CD8-positive, alpha-beta memory T cell (primary cell): ENCODE measurements around the gene HNRNPH1. TPM values are rescaled to one million over a fixed set of nuclear protein-coding genes. Genes with fewer than 3 reads are reported as not detected.

Experiments used
- polyA plus RNA-seq: library from polyadenylated mRNA; unstranded; fragments of 300-500 nt; fragmentation: Illumina TruSeq; gene quantifications from one replicate; pipeline ENCODE4 v1.2.3, GENCODE V29; 2021
- total RNA-seq, 2 experiments: library from RNA; stranded (reverse); gene quantifications; one replicate each; pipeline ENCODE4 v1.2.3, GENCODE V29; 2021

The HNRNPH1 gene
- total and polyA plus RNA-seq, 3 experiments from 2014 or later, result 103 to 961 (median 929) TPM

Other genes starting within 250 kb of the HNRNPH1 start
- gene RUFY1, start 73.1 kb downstream of the HNRNPH1 start, total RNA-seq, result 10 to 100 TPM; 40.4 to 41.9 TPM
- gene RUFY1, start 73.1 kb downstream of the HNRNPH1 start, polyA plus RNA-seq, result 32.6 TPM
- gene CBY3, start 57.4 kb upstream of the HNRNPH1 start, total RNA-seq, result under 1 TPM; 0.57 to 0.91 TPM
- not detected for gene CBY3, start 57.4 kb upstream of the HNRNPH1 start, polyA plus RNA-seq
- 100 to 1,000 TPM; 694 to 710 TPM for gene CANX, start 75.3 kb upstream of the HNRNPH1 start, total RNA-seq
- gene CANX, start 75.3 kb upstream of the HNRNPH1 start, polyA plus RNA-seq, result 283 TPM
- 10 to 100 TPM; 30.4 to 30.9 TPM for gene MAML1, start 109.2 kb upstream of the HNRNPH1 start, total RNA-seq
- gene MAML1, start 109.2 kb upstream of the HNRNPH1 start, polyA plus RNA-seq, result 9.1 TPM
- gene LTC4S, start 170.3 kb upstream of the HNRNPH1 start, total RNA-seq, result 1 to 10 TPM in 1 of 2 experiments, under 1 TPM in 1; 0.57 to 1.0 TPM
- 4.0 TPM for gene LTC4S, start 170.3 kb upstream of the HNRNPH1 start, polyA plus RNA-seq
- 100 to 1,000 TPM in 1 of 2 experiments, 10 to 100 TPM in 1; 94.0 to 103 TPM for gene MGAT4B, start 183.2 kb upstream of the HNRNPH1 start, total RNA-seq
- 21.0 TPM for gene MGAT4B, start 183.2 kb upstream of the HNRNPH1 start, polyA plus RNA-seq
- 100 to 1,000 TPM; 158 to 179 TPM for gene SQSTM1, start 197.2 kb upstream of the HNRNPH1 start, total RNA-seq
- gene SQSTM1, start 197.2 kb upstream of the HNRNPH1 start, polyA plus RNA-seq, result 212 TPM
- gene MRNIP, start 235.1 kb upstream of the HNRNPH1 start, total RNA-seq, result 10 to 100 TPM; 23.9 to 27.2 TPM
- gene MRNIP, start 235.1 kb upstream of the HNRNPH1 start, polyA plus RNA-seq, result 17.7 TPM